ENCODE data around the gene NTN1. TPM values are rescaled to one million over a fixed set of nuclear protein-coding genes. Genes with fewer than 3 reads are reported as not detected.

The NTN1 gene
- total RNA-seq, 1 experiment from 2014 or later, result 10.4 TPM

- Histone ChIP-seq H3K4me3 (no peak overlapping the region), H3K27ac (no peak overlapping the region), H3K36me3 (no peaks in the 10 kb centered on the region), H3K4me1 (no peaks in the 10 kb centered on the region), H3K27me3 (no peaks in the 10 kb centered on the region), H3K9me3 (replicated peaks) (no peaks in the 10 kb centered on the region)
- no peak for DNase-seq
Measured at GRCh38 chr17:9002227-9002605, 19.1 kb upstream of the NTN1 start.

- H3K9me3 ChIP-seq (replicated peaks), result no peaks in the 10 kb centered on the region
- no peak overlapping the region for H3K4me3 ChIP-seq
- no peaks in the 10 kb centered on the region for H3K36me3 ChIP-seq
- DNase-seq, result no peak
- no peaks in the 10 kb centered on the region for H3K4me1 ChIP-seq
- no peak overlapping the region for H3K27ac ChIP-seq
- no peaks in the 10 kb centered on the region for H3K27me3 ChIP-seq
Measured at GRCh38 chr17:9002606-9003354, 18.5 kb upstream of the NTN1 start.

GRCh38 chr17:9003355-9004131 lies 17.8 kb upstream of the NTN1 start:
- Histone ChIP-seq H3K9me3 (replicated peaks) (no peaks in the 10 kb centered on the region), H3K4me1 (no peaks in the 10 kb centered on the region), H3K4me3 (no peak overlapping the region), H3K36me3 (no peaks in the 10 kb centered on the region), H3K27ac (no peak overlapping the region), H3K27me3 (no peaks in the 10 kb centered on the region)
- DNase-seq, result no peak

GRCh38 chr17:9004132-9004960 lies 17.0 kb upstream of the NTN1 start:
- H3K27me3 ChIP-seq, result no peaks in the 10 kb centered on the region
- H3K9me3 ChIP-seq (replicated peaks), result no peaks in the 10 kb centered on the region
- H3K4me3 ChIP-seq, result no peak overlapping the region
- no peak overlapping the region for H3K27ac ChIP-seq
- no peaks in the 10 kb centered on the region for H3K36me3 ChIP-seq
- peaks cover 3% of the 10 kb centered on the region; the same call in 1 of the 2 replicates for H3K4me1 ChIP-seq
- no peak for DNase-seq

GRCh38 chr17:9004961-9005285 lies 16.4 kb upstream of the NTN1 start:
- peaks cover 7% of the 10 kb centered on the region for H3K4me1 ChIP-seq
- no peak overlapping the region for H3K27ac ChIP-seq
- no peak overlapping the region for H3K4me3 ChIP-seq
- no peaks in the 10 kb centered on the region for H3K36me3 ChIP-seq
- DNase-seq, result no peak
- no peaks in the 10 kb centered on the region for H3K27me3 ChIP-seq
- no peaks in the 10 kb centered on the region for H3K9me3 ChIP-seq (replicated peaks)

GRCh38 chr17:9006175-9006767 lies 15.0 kb upstream of the NTN1 start:
- DNase-seq, result no peak
- Histone ChIP-seq H3K4me3 (no peak overlapping the region), H3K4me1 (peaks cover 11% of the 10 kb centered on the region), H3K27me3 (no peaks in the 10 kb centered on the region), H3K36me3 (no peaks in the 10 kb centered on the region), H3K27ac (no peak overlapping the region), H3K9me3 (replicated peaks) (no peaks in the 10 kb centered on the region)

- H3K4me1 ChIP-seq, result peaks cover 11% of the 10 kb centered on the region
- H3K4me3 ChIP-seq, result no peak overlapping the region
- no peaks in the 10 kb centered on the region for H3K36me3 ChIP-seq
- H3K9me3 ChIP-seq (replicated peaks), result no peaks in the 10 kb centered on the region
- no peak for DNase-seq
- no peaks in the 10 kb centered on the region for H3K27me3 ChIP-seq
- H3K27ac ChIP-seq, result no peak overlapping the region
Measured at GRCh38 chr17:9007052-9007714, 14.1 kb upstream of the NTN1 start.

- no peak for DNase-seq
- no peaks in the 10 kb centered on the region for H3K36me3 ChIP-seq
- no peak overlapping the region for H3K27ac ChIP-seq
- no peaks in the 10 kb centered on the region for H3K9me3 ChIP-seq (replicated peaks)
- H3K4me1 ChIP-seq, result peaks cover 11% of the 10 kb centered on the region
- H3K27me3 ChIP-seq, result no peaks in the 10 kb centered on the region
- no peak overlapping the region for H3K4me3 ChIP-seq
Measured at GRCh38 chr17:9009096-9009495, 12.2 kb upstream of the NTN1 start.

- Histone ChIP-seq H3K9me3 (replicated peaks) (no peaks in the 10 kb centered on the region), H3K4me3 (no peak overlapping the region), H3K27me3 (no peaks in the 10 kb centered on the region), H3K36me3 (no peaks in the 10 kb centered on the region), H3K27ac (no peak overlapping the region), H3K4me1 (peaks cover 11% of the 10 kb centered on the region)
- peak; percentile 27 to 56 for DNase-seq
Measured at GRCh38 chr17:9009737-9010136, 11.6 kb upstream of the NTN1 start.

- Histone ChIP-seq H3K36me3 (no peaks in the 10 kb centered on the region), H3K4me1 (peaks cover 11% of the 10 kb centered on the region), H3K27ac (no peak overlapping the region), H3K9me3 (replicated peaks) (no peaks in the 10 kb centered on the region), H3K4me3 (no peak overlapping the region), H3K27me3 (no peaks in the 10 kb centered on the region)
- DNase-seq, result no peak
Measured at GRCh38 chr17:9011001-9011400, 10.3 kb upstream of the NTN1 start.

- no peak overlapping the region for H3K4me3 ChIP-seq
- no peaks in the 10 kb centered on the region for H3K9me3 ChIP-seq (replicated peaks)
- peak in 1 of 2 experiments; percentile 24 for DNase-seq
- no peaks in the 10 kb centered on the region for H3K36me3 ChIP-seq
- no peak overlapping the region for H3K27ac ChIP-seq
- H3K27me3 ChIP-seq, result no peaks in the 10 kb centered on the region
- H3K4me1 ChIP-seq, result no peaks in the 10 kb centered on the region
Measured at GRCh38 chr17:9016941-9017552, 4.3 kb upstream of the NTN1 start.

- Histone ChIP-seq H3K27me3 (no peaks in the 10 kb centered on the region), H3K4me1 (no peaks in the 10 kb centered on the region), H3K4me3 (no peak overlapping the region), H3K9me3 (replicated peaks) (no peaks in the 10 kb centered on the region), H3K27ac (no peak overlapping the region), H3K36me3 (no peaks in the 10 kb centered on the region)
- DNase-seq, result no peak
Measured at GRCh38 chr17:9018726-9019125, 2.6 kb upstream of the NTN1 start.

- H3K27me3 ChIP-seq, result no peaks in the 10 kb centered on the region
- DNase-seq, result peak in 1 of 2 experiments; percentile 11
- H3K36me3 ChIP-seq, result no peaks in the 10 kb centered on the region
- peak overlapping the region; percentile 88 for H3K4me3 ChIP-seq
- H3K4me1 ChIP-seq, result no peaks in the 10 kb centered on the region
- H3K27ac ChIP-seq, result no peak overlapping the region
- no peaks in the 10 kb centered on the region for H3K9me3 ChIP-seq (replicated peaks)
Measured at GRCh38 chr17:9020096-9020823, 1.1 kb upstream of the NTN1 start.

All from SJCRH30 (cell line).